PC-3 (cell line): ENCODE data around the gene ASCL5. TPM values are rescaled to one million over a fixed set of nuclear protein-coding genes. Genes with fewer than 3 reads are reported as not detected.

Source experiments
- ATAC-seq: fragments of 200-7000 bp; cut with Tn5 transposase; 2 replicates; pipeline ENCODE4 v1.9.1; 2020; ENCODE audit warnings: mild to moderate bottlenecking, moderate library complexity
- BruUV-seq: library from RNA; stranded (reverse); fragments of 400-500 nt; replicated peaks from 2 replicates; lab custom pipeline; 2021; lab: Mats Ljungman, UMichigan
- CTCF ChIA-PET: fragments of 300-600 bp; sonication (Branson Sonifier 250); formaldehyde crosslinking; loops from one replicate; lab custom pipeline; 2022; ENCODE audit warnings: antibody characterized with exemption; lab: Charles Lee
- POLR2A ChIA-PET: fragments of 300-600 bp; sonication (Branson Sonifier 250); formaldehyde crosslinking; loops from one replicate; lab custom pipeline; 2022; ENCODE audit warnings: antibody characterized with exemption; ENCODE audit not compliant: unreplicated experiment; lab: Charles Lee
- DNase-seq: peaks from one replicate; pipeline ENCODE4 v3.0.0-alpha.2; 2015
- H2AFZ ChIP-seq: fragments of 300-600 bp; sonication (generic); 2 replicates; pipeline ENCODE4 v1.6.0; 2016; ENCODE audit warnings: antibody characterized with exemption, low read length
- H3F3A ChIP-seq: fragments of 300-600 bp; sonication (generic); one replicate; pipeline ENCODE4 v1.6.0; 2017; ENCODE audit warnings: antibody characterized with exemption, low read length, control low read depth, mild to moderate bottlenecking; ENCODE audit not compliant: unreplicated experiment
- H3K27ac ChIP-seq: fragments of 300-600 bp; sonication (generic); 2 replicates; pipeline ENCODE4 v1.5.1; 2016; ENCODE audit warnings: mild to moderate bottlenecking, low read length
- H3K27me3 ChIP-seq: fragments of 300-600 bp; sonication (generic); 2 replicates; pipeline ENCODE4 v1.6.1; 2016; ENCODE audit warnings: low read length, mixed read lengths
- H3K36me3 ChIP-seq: fragments of 300-600 bp; sonication (generic); 2 replicates; pipeline ENCODE4 v1.6.1; 2016; ENCODE audit warnings: low read depth, mixed run types, low read length, mixed read lengths
- H3K4me1 ChIP-seq: fragments of 300-600 bp; sonication (generic); 2 replicates; pipeline ENCODE4 v1.5.1; 2016; ENCODE audit warnings: low read length; ENCODE audit not compliant: insufficient read depth
- H3K4me2 ChIP-seq: fragments of 300-600 bp; sonication (generic); 2 replicates; pipeline ENCODE4 v1.6.0; 2016; ENCODE audit warnings: low read length
- H3K4me3 ChIP-seq: fragments of 300-600 bp; sonication (generic); 2 replicates; pipeline ENCODE4 v1.5.1; 2016; ENCODE audit warnings: mild to moderate bottlenecking, low read length, mixed read lengths
- H3K79me2 ChIP-seq: fragments of 300-600 bp; sonication (generic); 2 replicates; pipeline ENCODE4 v1.6.1; 2017; ENCODE audit warnings: low read length, mixed read lengths
- H3K9ac ChIP-seq: fragments of 300-600 bp; sonication (generic); 2 replicates; pipeline ENCODE4 v1.6.0; 2016; ENCODE audit warnings: mild to moderate bottlenecking, low read length
- H3K9me2 ChIP-seq: fragments of 300-600 bp; sonication (generic); replicated peaks from 2 replicates; pipeline ENCODE4 v1.6.1; 2016; ENCODE audit warnings: mixed run types, low read length, mixed read lengths
- H3K9me3 ChIP-seq: fragments of 300-600 bp; sonication (generic); 2 replicates; pipeline ENCODE4 v1.6.1; 2016; ENCODE audit warnings: low read length, mixed read lengths
- H4K20me1 ChIP-seq: fragments of 300-600 bp; sonication (generic); 2 replicates; pipeline ENCODE4 v1.6.1; 2016; ENCODE audit warnings: low read length, mixed read lengths
- EZH2 ChIP-seq: fragments of 300-600 bp; sonication (generic); IDR thresholded peaks from one replicate; pipeline ENCODE4 v1.6.1; 2017; ENCODE audit warnings: antibody characterized with exemption, mild to moderate bottlenecking, low read length; ENCODE audit not compliant: unreplicated experiment
- EZH2phosphoT487 ChIP-seq: fragments of 300-600 bp; sonication (generic); IDR thresholded peaks from 2 replicates; pipeline ENCODE4 v1.6.1; 2018; ENCODE audit warnings: mild to moderate bottlenecking, antibody characterized with exemption, low read length, borderline replicate concordance
- intact Hi-C: fragments of 100-400 bp; cut with micrococcal nuclease; formaldehyde crosslinking; loops from 2 replicates; pipeline ENCODE4 v1.9.0; 2023
- total RNA-seq: library from RNA; depleted of rRNA; stranded (reverse); fragments of >200 nt; gene quantifications from 2 replicates; pipeline ENCODE4 v1.2.3, GENCODE V29; 2014
- TF ChIP-seq, protein P1 (sequence below): fragments of 300-600 bp; sonication (generic); conservative IDR thresholded peaks from 2 replicates; pipeline ENCODE4 v1.5.1; 2017; ENCODE audit warnings: antibody characterized with exemption, low read depth, mild to moderate bottlenecking, low read length

The ASCL5 gene
- total RNA-seq, 1 experiment from 2014 or later: 3.1 TPM

DNA sequence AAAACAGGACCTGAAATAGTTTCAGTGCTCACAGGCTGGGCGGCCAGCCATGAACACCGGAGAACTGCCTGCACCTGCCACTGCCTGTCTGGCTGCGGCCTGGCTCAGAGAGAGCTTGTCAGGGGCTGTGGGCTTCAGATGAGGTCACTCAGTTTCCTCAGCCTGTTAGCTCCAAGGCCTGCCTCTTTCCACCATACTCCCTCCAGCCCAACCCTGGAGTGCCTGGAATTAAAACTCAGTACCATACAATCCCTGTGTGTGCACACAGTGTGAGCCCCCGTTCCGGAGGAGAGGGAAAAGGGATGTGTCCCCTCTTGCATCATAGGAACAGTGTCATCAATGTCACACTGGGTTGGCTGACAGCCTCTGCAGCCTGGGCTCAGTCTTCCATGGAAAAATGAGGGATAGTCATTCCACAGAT is 30.9 kb downstream of the ASCL5 start:
- no peaks in the 10 kb centered on the region for H3K79me2 ChIP-seq
- no peak for ATAC-seq
- no peaks in the 10 kb centered on the region for H3F3A ChIP-seq
- H3K4me1 ChIP-seq: no peaks in the 10 kb centered on the region
- no peak overlapping the region for H2AFZ ChIP-seq
- no peaks in the 10 kb centered on the region for H3K36me3 ChIP-seq
- H3K9me3 ChIP-seq: no peaks in the 10 kb centered on the region
- H3K4me2 ChIP-seq: no peak overlapping the region
- no peaks in the 10 kb centered on the region for H4K20me1 ChIP-seq
- peaks cover 87% of the 10 kb centered on the region for H3K27me3 ChIP-seq
- DNase-seq: no peak
- no peaks in the 10 kb centered on the region for H3K9me2 ChIP-seq
- no peak overlapping the region for H3K4me3 ChIP-seq
- ChIA-PET POLR2A (interaction anchor here (0.7 kb wide), 1 partner anchor 25 kb away, joined by 4 read pairs; no protein-coding TSS in a partner anchor), CTCF (interaction anchor here (0.5 to 1.3 kb wide), 2 partner anchors 10 to 251 kb away, joined by 3 to 6 read pairs; no protein-coding TSS in a partner anchor)
- no peak overlapping the region for H3K9ac ChIP-seq
- no TSS peak for BruUV-seq
- H3K27ac ChIP-seq: no peak overlapping the region
- TF ChIP-seq EZH2: no peak
- TF ChIP-seq EZH2phosphoT487: no peak
- TF ChIP-seq, protein P1, sequence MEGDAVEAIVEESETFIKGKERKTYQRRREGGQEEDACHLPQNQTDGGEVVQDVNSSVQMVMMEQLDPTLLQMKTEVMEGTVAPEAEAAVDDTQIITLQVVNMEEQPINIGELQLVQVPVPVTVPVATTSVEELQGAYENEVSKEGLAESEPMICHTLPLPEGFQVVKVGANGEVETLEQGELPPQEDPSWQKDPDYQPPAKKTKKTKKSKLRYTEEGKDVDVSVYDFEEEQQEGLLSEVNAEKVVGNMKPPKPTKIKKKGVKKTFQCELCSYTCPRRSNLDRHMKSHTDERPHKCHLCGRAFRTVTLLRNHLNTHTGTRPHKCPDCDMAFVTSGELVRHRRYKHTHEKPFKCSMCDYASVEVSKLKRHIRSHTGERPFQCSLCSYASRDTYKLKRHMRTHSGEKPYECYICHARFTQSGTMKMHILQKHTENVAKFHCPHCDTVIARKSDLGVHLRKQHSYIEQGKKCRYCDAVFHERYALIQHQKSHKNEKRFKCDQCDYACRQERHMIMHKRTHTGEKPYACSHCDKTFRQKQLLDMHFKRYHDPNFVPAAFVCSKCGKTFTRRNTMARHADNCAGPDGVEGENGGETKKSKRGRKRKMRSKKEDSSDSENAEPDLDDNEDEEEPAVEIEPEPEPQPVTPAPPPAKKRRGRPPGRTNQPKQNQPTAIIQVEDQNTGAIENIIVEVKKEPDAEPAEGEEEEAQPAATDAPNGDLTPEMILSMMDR: no peak
- intact Hi-C loops: no loop called here

GRCh38 chr1:201095581-201095980 is 31.4 kb downstream of the ASCL5 start:
- Histone ChIP-seq H3K4me2 (no peak overlapping the region), H3K9me3 (no peaks in the 10 kb centered on the region), H3F3A (no peaks in the 10 kb centered on the region), H3K79me2 (no peaks in the 10 kb centered on the region), H3K27ac (no peak overlapping the region), H3K9me2 (no peaks in the 10 kb centered on the region), H3K9ac (no peak overlapping the region), H3K36me3 (no peaks in the 10 kb centered on the region), H2AFZ (no peak overlapping the region), H4K20me1 (no peaks in the 10 kb centered on the region), H3K4me3 (no peak overlapping the region), H3K4me1 (no peaks in the 10 kb centered on the region), H3K27me3 (peaks cover 82% of the 10 kb centered on the region)
- no peak for DNase-seq
- TF ChIP-seq, protein P1: no peak
- no peak for TF ChIP-seq EZH2phosphoT487
- no peak for TF ChIP-seq EZH2
- intact Hi-C loops: no loop called here
- no TSS peak for BruUV-seq
- ATAC-seq: no peak
- CTCF ChIA-PET: interaction anchor here (1.3 kb wide), 1 partner anchor 9 kb away, joined by 6 read pairs; no protein-coding TSS in a partner anchor
- POLR2A ChIA-PET: interaction anchor here (0.7 kb wide), 1 partner anchor 26 kb away, joined by 4 read pairs; no protein-coding TSS in a partner anchor

GRCh38 chr1:201094832-201095231 is 32.2 kb downstream of the ASCL5 start:
- Histone ChIP-seq H3K4me2 (no peak overlapping the region), H3K79me2 (no peaks in the 10 kb centered on the region), H3F3A (no peaks in the 10 kb centered on the region), H3K36me3 (no peaks in the 10 kb centered on the region), H3K4me1 (no peaks in the 10 kb centered on the region), H3K9me2 (no peaks in the 10 kb centered on the region), H3K27ac (no peak overlapping the region), H3K4me3 (no peak overlapping the region), H3K27me3 (peaks cover 75% of the 10 kb centered on the region), H3K9me3 (no peaks in the 10 kb centered on the region), H4K20me1 (no peaks in the 10 kb centered on the region), H2AFZ (no peak overlapping the region), H3K9ac (no peak overlapping the region)
- no peak for DNase-seq
- intact Hi-C loops: no loop called here
- no peak for ATAC-seq
- ChIA-PET POLR2A (interaction anchor here (0.7 kb wide), 1 partner anchor 59 kb away, joined by 3 read pairs; the partner anchor contains the start of gene TMEM9), CTCF (no interaction called here)
- TF ChIP-seq, protein P1: no peak
- no peak for TF ChIP-seq EZH2phosphoT487
- no peak for TF ChIP-seq EZH2
- no TSS peak for BruUV-seq
